ENCODE results near the gene RGL3.

DNA sequence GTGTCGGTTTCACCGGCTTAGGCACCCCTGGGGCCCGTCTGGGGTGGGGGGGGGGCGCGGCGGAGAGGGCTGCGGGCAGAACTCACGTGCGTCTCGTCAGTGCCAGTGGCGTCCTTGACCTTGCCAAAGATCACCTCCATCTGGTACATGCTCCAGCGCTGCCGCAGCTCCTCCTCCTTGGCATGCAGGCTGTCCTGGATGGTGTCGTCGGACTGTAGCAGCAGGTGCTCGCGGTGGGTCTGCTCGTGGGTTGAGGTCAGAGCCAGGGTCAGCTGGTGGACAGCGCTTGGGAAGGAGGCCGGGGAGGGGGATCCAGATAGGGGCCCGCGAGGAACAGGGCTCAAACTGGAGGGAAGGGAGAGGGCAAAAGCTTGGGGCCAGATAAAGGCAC is 4.7 kb upstream of the RGL3 start:
- no peak for TF ChIP-seq EZH2phosphoT487 (IDR thresholded peaks at IDR 0.05; ENCODE audit: insufficient read depth, low read depth)
- TF ChIP-seq EZH2 (IDR thresholded peaks at IDR 0.05; ENCODE audit: insufficient read depth, poor library complexity, severe bottlenecking) = no peak
